HG02588 (cell line): ENCODE data around the gene SMURF1.

Experiments used
- ATAC-seq: cut with Tn5 transposase; IDR thresholded peaks from one replicate; pipeline ENCODE4 v1.9.1; 2021; ENCODE audit warnings: mild to moderate bottlenecking, moderate library complexity; ENCODE audit not compliant: unreplicated experiment

The SMURF1 gene

DNA sequence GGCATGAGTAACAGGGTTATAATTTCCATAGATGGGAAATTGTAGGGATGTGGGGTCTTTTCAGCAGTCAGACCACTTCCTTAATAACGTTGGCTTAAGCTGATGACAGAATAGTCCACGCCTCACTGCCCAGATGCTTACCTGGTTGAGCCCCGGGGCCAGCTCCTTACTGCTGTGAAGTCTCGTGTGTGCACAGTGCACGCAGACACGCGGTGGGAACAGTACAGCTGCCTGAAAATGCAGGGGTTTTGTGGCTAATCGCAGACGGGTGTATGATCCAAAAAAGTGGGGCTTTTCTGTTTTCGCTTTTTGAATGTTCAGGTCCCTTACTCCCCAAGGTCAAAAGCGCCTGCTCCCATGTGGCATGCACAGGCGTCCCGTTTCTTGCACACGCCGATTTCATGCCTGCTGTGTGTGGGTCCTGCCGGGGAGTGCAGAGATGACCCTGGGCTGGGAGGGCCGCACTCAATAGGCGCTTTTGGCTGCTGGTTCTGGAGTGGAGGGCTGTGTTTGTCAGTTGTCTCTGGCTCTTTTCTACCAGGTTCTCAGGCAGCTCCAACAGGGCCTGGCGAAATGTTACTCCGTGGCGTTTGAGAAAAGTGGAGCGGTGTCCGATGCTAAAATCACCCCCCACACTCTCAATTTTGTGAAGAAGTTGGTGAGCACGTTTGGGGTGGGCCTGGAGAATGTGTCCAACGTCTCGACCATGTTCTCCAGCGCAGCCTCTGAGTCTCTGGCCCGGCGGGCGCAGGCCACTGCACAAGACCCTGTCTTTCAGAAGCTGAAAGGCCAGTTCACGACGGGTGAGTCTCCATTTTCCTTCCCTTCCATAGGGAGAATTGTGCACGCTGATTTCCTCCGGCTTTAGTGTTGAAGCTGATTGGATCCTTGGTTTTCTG, 149.6 kb downstream of the SMURF1 start:
- ATAC-seq: no peak

DNA sequence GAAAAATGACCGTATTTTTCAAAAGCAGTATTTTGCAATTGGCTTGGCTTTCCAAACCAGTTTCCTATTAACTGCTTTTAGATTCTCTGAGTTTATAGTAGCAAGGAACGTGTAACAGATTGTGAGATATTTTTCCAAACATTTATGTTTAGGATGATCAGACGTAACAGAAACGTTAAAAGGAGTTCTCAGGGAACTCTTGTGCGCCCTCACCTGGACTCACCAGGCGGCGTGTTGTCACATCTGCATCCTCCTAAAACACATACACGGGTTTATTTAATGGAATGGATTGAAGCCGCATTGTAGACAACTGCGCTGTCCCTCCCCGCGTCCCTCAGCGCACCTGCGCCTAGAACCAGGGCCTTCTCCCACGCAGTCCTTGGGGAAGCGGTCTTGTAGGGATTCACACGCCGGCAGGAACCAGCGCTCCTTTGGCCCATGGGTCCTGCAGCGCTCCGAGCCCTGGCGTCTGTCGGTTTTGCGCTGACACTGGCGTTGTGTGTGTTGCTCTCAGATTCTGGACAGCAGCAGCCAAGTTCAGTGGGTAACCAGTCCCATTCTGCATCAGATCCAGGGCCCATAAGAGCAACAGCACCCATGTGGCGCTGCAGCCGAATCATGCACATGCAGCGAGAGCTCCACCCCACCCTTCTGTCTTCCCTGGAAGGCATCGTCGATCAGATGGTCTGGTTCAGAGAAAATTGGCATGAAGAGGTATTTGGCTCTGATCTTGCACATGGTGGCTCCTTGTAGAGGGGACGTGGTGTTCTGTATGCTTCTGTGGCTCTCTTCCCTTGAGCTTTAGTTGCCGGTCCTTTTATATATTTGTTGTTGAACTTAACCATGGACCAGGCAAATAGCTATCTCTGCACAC, 150.6 kb downstream of the SMURF1 start:
- no peak for ATAC-seq

DNA sequence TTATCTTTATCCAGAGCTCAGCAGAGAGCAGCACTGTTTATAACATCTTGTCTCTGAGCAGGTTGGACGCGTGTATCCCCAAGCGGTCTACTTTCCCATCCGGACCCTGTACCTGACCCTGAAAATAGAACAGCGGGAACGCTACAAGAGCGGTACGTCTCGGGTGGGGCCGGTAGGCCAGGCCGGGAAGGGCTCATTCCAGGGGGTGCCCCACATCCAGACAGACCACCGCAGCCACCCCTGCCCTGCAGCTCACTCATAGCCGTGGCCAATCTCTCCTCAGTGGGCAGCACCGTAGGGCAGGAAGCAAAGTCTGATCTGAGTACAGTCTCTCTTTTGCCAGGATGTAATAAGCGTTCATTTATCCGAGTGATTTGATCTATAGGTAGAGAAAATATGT, 151.8 kb downstream of the SMURF1 start:
- ATAC-seq: no peak

- ATAC-seq: no peak
Observed at GRCh38 chr7:98991141-98991540, 152.8 kb downstream of the SMURF1 start.

DNA sequence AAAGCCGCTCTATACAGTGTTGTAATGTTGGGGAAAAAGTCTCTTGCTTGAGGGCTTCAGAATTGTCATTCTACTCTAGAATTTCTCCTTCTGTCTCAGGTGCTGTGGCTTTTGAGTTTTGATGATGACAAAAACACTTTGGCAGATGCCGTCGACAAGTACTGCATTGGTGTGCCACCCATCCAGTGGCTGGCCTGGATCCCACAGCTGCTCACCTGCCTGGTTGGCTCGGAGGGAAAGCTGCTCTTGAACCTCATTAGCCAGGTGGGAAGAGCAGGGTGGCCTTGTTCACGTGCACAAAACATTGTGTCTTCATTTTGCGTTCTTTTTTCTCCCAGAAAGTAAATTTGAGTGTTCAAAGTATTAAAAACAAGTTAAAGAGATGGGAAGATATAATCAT, 153.6 kb downstream of the SMURF1 start:
- ATAC-seq: no peak

GRCh38 chr7:98988641-98989040, 155.3 kb downstream of the SMURF1 start:
- no peak for ATAC-seq

DNA sequence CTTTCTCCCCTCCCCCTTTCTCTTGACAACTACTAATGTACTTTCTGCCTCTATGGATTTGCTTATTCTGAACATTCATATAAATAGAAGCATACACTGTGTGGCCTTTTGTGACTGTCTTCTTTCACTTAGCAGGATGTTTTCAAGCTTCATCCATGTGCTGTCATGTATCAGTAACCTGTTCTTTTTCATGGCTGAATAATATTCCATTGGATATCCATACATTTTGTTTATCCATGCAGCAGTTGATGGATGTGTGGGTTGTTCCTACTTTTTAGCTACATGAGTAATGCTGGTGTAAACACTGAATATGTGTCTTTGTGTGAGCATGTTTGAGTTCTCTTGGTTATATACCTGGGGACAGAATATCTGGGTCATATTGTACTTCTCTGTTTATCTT, 158.0 kb downstream of the SMURF1 start:
- no peak for ATAC-seq

GRCh38 chr7:98985406-98985805, 158.5 kb downstream of the SMURF1 start:
- no peak for ATAC-seq

DNA sequence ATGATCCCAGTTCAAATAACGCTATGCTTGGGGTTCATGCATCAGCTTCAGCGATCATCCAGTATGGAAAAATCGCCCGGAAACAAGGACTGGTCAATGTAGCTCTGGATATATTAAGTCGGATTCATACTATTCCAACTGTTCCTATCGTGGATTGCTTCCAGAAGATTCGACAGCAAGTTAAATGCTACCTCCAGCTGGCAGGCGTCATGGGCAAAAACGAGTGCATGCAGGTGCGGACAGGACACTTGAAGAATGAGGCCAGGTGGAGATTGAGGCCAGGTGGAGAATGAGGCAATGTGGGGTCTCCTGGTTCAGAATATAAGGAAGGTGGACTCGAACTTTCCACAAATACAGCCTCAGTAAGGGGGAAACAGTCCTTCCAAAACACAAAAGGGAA, 159.8 kb downstream of the SMURF1 start:
- ATAC-seq: no peak

DNA sequence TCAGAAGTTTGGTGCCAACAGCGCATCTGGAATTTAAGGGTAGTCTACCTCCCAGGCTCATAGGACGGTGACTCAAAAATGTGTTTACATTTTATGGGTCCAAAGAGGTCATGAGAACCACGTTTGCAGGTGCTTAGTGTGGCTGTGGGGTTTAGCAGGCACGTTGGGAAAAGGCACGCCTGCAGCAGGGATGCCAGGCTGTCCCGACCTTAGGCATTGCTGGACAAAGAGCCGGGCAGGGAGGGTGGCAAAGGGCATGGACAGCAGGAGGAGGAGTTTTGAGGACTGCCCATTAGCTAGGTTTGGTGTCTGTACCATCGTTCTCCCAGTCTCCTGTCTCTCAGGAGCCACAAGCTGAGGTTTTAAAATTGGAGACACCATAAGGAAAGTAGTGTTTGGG, 161.2 kb downstream of the SMURF1 start:
- ATAC-seq: no peak

GRCh38 chr7:98981701-98982100, 162.2 kb downstream of the SMURF1 start:
- no peak for ATAC-seq

DNA sequence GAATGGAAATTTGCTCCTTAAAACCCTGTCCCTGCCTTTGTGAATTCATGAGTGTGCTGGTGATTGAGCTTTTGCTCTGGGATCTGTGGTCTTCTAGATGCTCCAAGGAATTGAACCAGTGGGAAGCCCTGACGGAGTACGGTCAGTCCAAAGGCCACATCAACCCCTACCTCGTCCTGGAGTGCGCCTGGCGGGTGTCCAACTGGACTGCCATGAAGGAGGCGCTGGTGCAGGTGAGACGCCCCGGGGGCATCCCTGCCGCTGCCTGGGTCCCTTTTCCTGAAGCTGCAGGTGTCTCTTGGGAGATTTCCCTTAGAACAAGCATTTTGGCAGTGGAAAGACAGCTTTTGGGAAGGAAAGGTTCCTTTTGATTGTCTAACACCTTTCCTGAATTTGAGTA, 165.2 kb downstream of the SMURF1 start:
- no peak for ATAC-seq
